GM10266 (cell line): Measurements from ENCODE around the gene DBF4B.
"Not testable (repeated sequence)": the region's sequence is repeated elsewhere in the genome, so short reads cannot be mapped to it uniquely, and the experiment has no call there.

ENCODE experiments used
- DNase-seq: peaks from one replicate; pipeline ENCODE4 v3.0.0; 2012; ENCODE audit errors: extremely low spot score
- CTCF ChIP-seq: IDR thresholded peaks from 2 replicates; pipeline ENCODE4 v1.5.1; 2012; ENCODE audit warnings: mild to moderate bottlenecking, low read depth; ENCODE audit not compliant: control insufficient read depth, insufficient read depth; ENCODE audit errors: missing control alignments

The DBF4B gene

GRCh38 chr17:44736551-44737240, 28.2 kb downstream of the DBF4B start:
- TF ChIP-seq CTCF: no peak
- no peak for DNase-seq

GRCh38 chr17:44738214-44738906, 29.9 kb downstream of the DBF4B start:
- no peak for TF ChIP-seq CTCF
- peak; percentile 55 for DNase-seq

- TF ChIP-seq CTCF: no peak
- DNase-seq: no peak
Measured at GRCh38 chr17:44741316-44741715, 32.9 kb downstream of the DBF4B start.

- no peak for TF ChIP-seq CTCF
- no peak for DNase-seq
Measured at GRCh38 chr17:44745301-44745700, 36.8 kb downstream of the DBF4B start.

GRCh38 chr17:44745738-44746137, 37.3 kb downstream of the DBF4B start:
- DNase-seq: not testable (repeated sequence)

GRCh38 chr17:44747566-44747965, 39.1 kb downstream of the DBF4B start:
- TF ChIP-seq CTCF: no peak
- no peak for DNase-seq

GRCh38 chr17:44749076-44749979, 40.9 kb downstream of the DBF4B start:
- DNase-seq: no peak
- no peak for TF ChIP-seq CTCF
